Neuron (in vitro differentiated cells): Measurements from ENCODE around the gene TRAF5.
"Not testable (repeated sequence)": the region's sequence is repeated elsewhere in the genome, so short reads cannot be mapped to it uniquely, and the experiment has no call there.

ENCODE experiments used
- H2AFZ ChIP-seq: one replicate; pipeline ENCODE4 v1.6.1; 2013; ENCODE audit warnings: low read depth, mild to moderate bottlenecking, inconsistent platforms, low read length, moderate library complexity
- H3K27me3 ChIP-seq: one replicate; pipeline ENCODE4 v1.6.1; 2013; ENCODE audit warnings: low read length; ENCODE audit not compliant: insufficient read depth
- H3K36me3 ChIP-seq: one replicate; pipeline ENCODE4 v1.6.1; 2013; ENCODE audit warnings: low read length; ENCODE audit not compliant: insufficient read depth
- H3K4me1 ChIP-seq: one replicate; pipeline ENCODE4 v1.6.1; 2013; ENCODE audit warnings: low read length; ENCODE audit not compliant: insufficient read depth
- H3K4me3 ChIP-seq: 2 replicates; pipeline ENCODE4 v1.5.1; 2013; ENCODE audit warnings: mild to moderate bottlenecking, low read length, moderate library complexity
- H3K9me3 ChIP-seq: one replicate; pipeline ENCODE4 v1.6.1; 2013; ENCODE audit warnings: low read length

TRAF5 gene

DNA sequence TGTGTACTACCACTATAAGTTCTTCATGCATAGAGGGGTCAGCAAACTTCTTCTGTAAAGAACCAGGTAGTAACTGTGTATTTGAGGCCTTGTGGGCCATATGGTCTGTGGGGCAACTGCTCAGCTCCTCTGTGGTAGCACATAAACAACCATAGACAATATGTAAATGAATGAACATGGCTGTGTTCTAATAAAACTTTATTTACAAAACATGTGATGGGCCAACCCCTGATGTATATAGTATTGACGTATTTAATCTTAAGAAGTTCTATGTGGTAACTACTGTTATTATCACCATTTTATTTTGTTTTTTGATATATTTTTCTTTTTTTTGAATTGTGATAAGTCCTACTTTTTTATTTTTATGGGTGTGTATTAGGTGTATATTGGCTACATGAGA is 15.4 kb downstream of the TRAF5 start:
- H3K4me3 ChIP-seq: no peak overlapping the region
- H3K9me3 ChIP-seq: no peaks in the 10 kb centered on the region
- H3K36me3 ChIP-seq: no peaks in the 10 kb centered on the region
- no peaks in the 10 kb centered on the region for H3K27me3 ChIP-seq
- H3K4me1 ChIP-seq: no peaks in the 10 kb centered on the region
- no peak overlapping the region for H2AFZ ChIP-seq

DNA sequence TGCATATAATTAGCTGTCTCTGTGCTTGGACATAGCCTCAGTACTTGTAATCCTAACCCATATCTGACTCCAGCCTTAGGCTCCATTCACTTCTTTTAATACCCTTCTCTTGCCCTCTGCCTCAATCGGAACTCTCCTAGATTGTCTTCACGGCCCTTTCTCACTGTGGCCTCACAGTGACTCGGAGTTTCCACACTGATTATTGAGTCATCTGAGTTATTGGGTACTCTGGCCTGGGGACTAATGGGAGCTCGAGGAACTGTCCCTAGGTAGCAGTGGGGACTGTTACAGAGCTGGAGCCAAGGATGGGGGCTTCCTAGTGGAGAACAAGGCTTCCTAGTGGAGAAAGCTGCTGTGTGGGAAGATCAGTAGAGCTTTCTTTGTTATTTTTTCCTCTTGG is 17.0 kb downstream of the TRAF5 start:
- H2AFZ ChIP-seq: no peak overlapping the region
- no peaks in the 10 kb centered on the region for H3K4me1 ChIP-seq
- no peaks in the 10 kb centered on the region for H3K9me3 ChIP-seq
- H3K4me3 ChIP-seq: no peak overlapping the region
- H3K27me3 ChIP-seq: no peaks in the 10 kb centered on the region
- no peaks in the 10 kb centered on the region for H3K36me3 ChIP-seq

DNA sequence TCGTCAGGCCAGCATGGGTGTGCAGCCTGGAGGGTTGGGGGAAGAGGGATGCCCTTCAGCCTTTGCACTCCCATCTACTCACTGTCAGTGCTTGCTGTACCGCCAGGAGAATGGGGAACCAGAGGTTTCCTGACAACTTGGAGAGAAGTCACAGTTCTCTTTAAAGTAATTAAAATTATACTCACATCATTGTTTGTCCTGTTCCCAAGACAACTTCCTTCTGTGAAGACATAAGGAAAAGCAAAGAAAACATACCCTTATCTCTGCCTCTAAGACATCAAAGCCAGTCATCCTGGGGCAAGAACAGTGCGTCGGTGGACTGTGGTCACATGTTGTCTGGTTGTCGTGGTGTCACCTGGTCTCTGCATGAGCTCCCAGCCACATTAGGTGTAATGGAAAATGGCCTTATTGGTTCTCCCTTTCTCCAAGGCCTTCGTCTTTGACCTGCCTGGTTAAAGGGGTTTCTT is 17.6 kb downstream of the TRAF5 start:
- no peaks in the 10 kb centered on the region for H3K4me1 ChIP-seq
- H3K9me3 ChIP-seq: no peaks in the 10 kb centered on the region
- H3K27me3 ChIP-seq: no peaks in the 10 kb centered on the region
- H2AFZ ChIP-seq: no peak overlapping the region
- no peak overlapping the region for H3K4me3 ChIP-seq
- no peaks in the 10 kb centered on the region for H3K36me3 ChIP-seq

DNA sequence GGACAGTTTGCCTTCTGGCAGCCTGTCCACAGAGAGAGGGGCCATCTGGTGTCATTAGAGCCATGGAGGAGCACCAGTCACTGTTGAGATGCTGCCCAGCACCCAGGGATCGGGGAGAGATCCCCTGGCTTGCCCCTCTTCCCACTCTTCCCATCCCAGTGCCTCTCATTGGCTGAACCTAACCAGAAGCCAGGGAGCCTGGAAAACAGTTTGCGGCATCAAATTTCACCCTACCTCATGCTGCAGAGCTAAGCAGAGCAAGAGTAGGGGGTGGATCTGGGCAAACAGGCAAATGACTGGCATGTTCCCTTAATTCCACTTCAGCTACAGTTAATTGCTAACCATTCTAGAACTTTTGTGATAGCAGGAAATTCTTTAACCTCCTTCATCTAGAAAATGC is 19.1 kb downstream of the TRAF5 start:
- Histone ChIP-seq H3K27me3 (no peaks in the 10 kb centered on the region), H3K36me3 (no peaks in the 10 kb centered on the region), H2AFZ (no peak overlapping the region), H3K4me1 (no peaks in the 10 kb centered on the region), H3K4me3 (no peak overlapping the region), H3K9me3 (no peaks in the 10 kb centered on the region)

DNA sequence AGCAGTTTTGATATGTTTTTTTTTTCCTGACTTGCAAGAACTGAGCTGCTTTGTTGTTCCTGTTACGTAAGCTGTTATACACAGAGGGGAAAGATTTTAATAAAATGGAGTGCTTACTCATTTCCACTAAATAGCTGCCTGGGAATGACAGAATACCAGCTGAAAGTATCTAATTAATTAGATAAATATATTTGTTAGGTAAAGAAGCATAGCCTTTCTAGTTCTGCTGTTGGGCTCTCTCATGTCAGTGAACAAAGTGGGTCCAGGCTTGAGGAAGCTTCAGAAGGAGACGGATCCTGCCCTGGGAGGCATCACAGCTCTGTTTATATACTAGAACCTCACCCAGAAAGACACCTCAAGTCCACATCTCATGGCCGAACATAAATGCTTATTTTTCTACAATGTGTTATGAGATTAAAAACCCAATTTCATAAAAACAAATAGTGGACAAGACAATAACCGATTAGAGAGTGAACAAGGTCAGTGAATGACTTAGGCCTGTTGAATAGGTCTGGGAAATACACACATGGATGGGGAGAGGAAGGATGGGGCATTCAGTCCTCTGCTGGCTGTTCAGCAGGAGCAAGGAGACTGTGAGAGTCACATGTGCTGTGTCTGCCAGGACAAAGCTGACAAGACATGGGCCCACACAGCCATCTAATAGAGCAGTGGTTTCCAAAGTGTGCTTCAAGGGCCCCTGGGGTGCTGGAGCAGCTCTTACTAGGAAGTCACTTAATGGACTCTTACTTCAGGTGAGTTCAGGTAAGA is 20.6 kb downstream of the TRAF5 start:
- H3K9me3 ChIP-seq: no peaks in the 10 kb centered on the region
- no peaks in the 10 kb centered on the region for H3K36me3 ChIP-seq

DNA sequence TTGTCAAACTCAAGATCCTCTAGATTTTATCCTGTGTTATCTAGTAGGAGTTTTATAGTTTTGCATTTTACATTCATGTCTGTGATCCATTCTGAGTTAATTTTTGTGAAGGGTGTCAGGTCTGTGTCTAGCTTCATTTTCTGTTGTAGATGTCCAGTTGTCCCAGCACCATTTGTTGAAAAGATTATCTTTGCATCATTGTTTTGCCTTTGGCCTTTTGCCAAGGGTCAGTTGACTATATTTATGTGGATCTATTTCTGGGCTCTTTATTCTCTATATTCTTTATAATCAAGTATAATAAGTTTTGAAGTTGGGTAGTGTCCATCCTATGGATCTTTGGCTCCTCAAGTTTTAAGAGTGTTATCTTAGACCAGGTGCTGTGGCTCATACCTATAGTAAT is 21.9 kb downstream of the TRAF5 start:
- Histone ChIP-seq H3K4me1 (no peaks in the 10 kb centered on the region), H3K27me3 (no peaks in the 10 kb centered on the region), H2AFZ (no peak overlapping the region), H3K4me3 (no peak overlapping the region), H3K9me3 (no peaks in the 10 kb centered on the region), H3K36me3 (no peaks in the 10 kb centered on the region)

More for the DNA sequence above, 20.6 kb downstream of the TRAF5 start:
- Histone ChIP-seq H2AFZ (no peak overlapping the region), H3K4me3 (no peak overlapping the region), H3K4me1 (no peaks in the 10 kb centered on the region), H3K27me3 (no peaks in the 10 kb centered on the region)

DNA sequence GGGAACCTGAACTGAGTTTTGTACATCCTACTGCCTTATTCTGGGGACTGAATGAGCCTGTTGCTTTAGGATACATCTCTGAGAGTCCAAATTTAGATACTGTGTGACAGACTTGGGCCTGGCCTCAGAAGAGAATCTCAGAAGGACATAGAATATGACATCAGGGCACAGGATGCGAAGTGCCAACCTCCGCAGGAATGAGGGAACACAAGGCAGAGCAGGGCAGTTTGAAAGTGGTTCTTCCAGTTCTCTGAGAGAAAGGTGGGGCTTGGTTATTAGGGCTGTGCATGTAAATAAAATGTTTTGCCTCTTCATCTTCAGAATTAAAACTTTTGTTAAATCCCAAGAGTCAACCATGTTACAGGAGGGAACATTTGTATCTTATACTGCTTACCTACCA is 23.1 kb downstream of the TRAF5 start:
- H3K4me3 ChIP-seq: no peak overlapping the region
- no peak overlapping the region for H2AFZ ChIP-seq
- H3K27me3 ChIP-seq: no peaks in the 10 kb centered on the region
- H3K4me1 ChIP-seq: no peaks in the 10 kb centered on the region
- H3K9me3 ChIP-seq: no peaks in the 10 kb centered on the region
- H3K36me3 ChIP-seq: no peaks in the 10 kb centered on the region

DNA sequence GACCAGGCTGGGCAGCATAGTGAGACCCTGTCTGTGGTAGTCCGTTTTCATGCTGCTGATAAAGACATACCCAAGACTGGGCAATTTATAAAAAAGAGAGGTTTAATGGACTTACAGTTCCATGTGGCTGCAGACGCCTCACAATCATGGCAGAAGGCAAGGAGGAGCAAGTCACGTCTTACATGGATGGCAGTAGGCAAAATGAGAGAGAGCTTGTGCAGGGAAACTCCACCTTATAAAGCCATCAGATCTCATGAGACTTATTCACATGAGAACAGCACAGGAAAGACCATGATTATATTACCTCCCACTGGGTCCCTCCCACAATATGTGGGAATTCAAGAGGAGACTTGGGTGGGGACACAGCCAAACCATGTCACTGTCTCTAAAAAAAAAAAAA is 25.4 kb downstream of the TRAF5 start:
- not testable (repeated sequence) for H3K4me1 ChIP-seq, H3K9me3 ChIP-seq, H2AFZ ChIP-seq, H3K27me3 ChIP-seq, H3K36me3 ChIP-seq, H3K4me3 ChIP-seq

DNA sequence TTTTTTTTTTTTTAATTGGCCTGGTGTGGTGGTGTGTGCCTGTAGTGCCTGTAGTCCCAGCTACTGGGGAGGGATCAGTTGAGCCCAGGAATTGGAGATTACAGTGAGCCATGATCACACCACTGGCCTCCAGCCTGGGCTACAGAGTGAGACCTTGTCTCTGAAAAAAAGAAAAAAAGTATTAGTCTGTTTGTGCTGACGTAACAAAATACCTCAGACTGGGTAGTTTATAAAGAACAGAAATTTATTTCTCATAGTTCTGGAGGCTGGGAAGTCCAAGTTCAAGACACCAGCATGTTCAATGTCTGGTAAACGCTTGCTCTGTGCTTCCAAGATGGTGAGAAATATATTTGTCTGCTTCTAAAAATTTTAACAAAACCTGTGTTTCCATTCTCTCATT is 25.8 kb downstream of the TRAF5 start:
- no peaks in the 10 kb centered on the region for H3K27me3 ChIP-seq
- no peaks in the 10 kb centered on the region for H3K9me3 ChIP-seq
- no peak overlapping the region for H3K4me3 ChIP-seq
- H2AFZ ChIP-seq: no peak overlapping the region
- H3K36me3 ChIP-seq: no peaks in the 10 kb centered on the region
- H3K4me1 ChIP-seq: no peaks in the 10 kb centered on the region

DNA sequence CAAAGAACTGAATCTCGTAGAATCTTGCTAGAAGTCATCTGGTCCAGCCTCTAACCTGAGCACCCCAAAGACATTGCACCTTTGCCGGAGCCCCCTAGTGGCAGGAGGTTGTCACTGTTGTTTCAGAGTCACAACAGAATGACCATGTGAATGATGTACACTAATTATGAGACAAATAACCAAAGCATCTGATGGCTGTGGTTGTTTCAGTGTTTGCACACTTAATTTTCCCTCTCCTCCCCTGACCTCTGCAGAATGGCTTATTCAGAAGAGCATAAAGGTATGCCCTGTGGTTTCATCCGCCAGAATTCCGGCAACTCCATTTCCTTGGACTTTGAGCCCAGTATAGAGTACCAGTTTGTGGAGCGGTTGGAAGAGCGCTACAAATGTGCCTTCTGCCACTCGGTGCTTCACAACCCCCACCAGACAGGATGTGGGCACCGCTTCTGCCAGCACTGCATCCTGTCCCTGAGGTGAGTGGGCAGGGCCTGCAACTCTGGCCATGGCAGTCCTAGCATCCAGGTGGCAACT is 26.4 kb downstream of the TRAF5 start:
- Histone ChIP-seq H3K4me1 (no peaks in the 10 kb centered on the region), H3K4me3 (no peak overlapping the region), H3K27me3 (no peaks in the 10 kb centered on the region), H2AFZ (no peak overlapping the region), H3K36me3 (no peaks in the 10 kb centered on the region), H3K9me3 (no peaks in the 10 kb centered on the region)

DNA sequence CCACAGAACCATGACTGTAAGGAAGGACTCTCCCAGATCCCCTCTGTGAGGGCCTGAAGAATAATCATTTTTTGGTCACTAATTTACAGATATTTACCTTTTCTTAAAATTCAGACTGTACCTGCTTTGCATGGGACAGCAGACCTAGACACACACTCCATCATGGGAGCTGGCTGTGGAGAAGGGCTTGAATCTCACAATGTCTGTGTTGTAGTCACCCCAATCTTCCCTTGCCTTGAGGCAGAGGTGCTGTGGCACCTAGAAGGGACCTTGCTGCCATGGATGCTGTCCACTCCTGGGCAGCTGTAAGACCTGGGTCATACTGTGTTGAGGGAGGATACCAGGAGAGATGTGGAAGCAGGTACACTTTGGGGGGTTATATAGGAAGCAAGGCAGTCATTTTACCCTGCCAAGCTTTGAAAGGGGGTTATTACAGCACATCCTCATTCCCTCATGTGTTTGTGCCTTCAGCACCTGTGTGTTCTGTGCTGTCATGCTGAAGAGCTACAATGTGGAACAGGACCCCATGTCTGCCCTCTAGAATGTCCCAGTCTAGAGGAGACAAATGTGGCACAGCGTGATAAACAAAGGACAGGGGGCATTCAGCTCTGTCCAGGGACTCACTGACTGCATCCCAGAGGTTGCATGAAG is 27.1 kb downstream of the TRAF5 start:
- Histone ChIP-seq H3K36me3 (no peaks in the 10 kb centered on the region), H3K27me3 (no peaks in the 10 kb centered on the region), H3K4me3 (no peak overlapping the region), H3K4me1 (no peaks in the 10 kb centered on the region), H3K9me3 (no peaks in the 10 kb centered on the region), H2AFZ (no peak overlapping the region)

DNA sequence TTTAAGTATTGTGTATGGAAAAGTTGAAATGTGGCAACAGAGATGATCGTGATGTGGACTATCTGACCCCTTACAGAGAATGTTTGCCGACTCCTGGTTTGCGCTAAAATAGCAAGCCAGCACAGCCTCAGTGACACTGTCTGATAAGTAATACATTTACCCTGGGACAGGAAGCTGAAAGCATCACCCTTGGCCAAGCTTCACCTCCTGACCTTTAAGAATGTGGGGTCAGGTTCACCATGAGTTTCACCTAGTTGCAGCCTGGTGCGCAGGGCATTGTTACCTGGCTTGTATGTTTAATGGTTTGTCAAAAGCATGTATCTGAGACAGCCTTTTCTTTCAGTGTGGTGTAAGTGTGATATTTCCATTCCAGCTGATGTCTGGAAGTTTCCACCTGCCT is 29.2 kb downstream of the TRAF5 start:
- no peak overlapping the region for H3K4me3 ChIP-seq
- H2AFZ ChIP-seq: no peak overlapping the region
- no peaks in the 10 kb centered on the region for H3K9me3 ChIP-seq
- no peaks in the 10 kb centered on the region for H3K27me3 ChIP-seq
- H3K4me1 ChIP-seq: no peaks in the 10 kb centered on the region
- no peaks in the 10 kb centered on the region for H3K36me3 ChIP-seq

DNA sequence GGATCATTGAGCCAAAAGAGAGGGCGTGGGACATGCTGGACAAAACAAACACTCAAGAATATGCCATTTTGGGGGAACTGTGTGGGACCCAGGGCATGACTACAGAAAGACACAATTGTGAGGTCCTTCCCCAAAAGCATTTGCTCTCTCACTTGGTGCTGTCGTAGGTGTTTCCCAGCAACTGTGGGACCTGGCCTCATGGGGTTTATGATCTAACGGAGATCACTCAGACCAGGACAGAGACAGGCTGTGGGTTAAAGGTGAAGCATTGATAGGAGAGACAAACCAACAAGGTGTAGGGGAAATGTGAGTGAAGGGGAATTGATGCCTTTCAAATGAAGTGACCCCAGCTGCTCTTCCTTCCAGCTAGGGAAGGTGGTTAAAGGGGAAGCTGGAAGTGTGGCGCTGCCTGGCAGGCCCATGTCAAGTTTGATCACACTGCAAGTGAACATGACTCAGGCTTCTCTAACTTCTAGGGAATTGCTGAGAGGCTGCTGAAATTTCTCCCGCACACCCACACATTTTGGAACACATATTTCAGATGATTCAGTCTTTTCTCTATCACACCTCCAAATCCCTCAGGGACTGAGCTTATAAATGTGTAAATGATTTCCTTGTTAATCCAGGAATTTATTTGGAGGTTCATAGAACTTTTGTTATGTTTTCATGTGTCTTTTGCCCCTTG is 30.2 kb downstream of the TRAF5 start:
- H3K36me3 ChIP-seq: no peaks in the 10 kb centered on the region
- no peaks in the 10 kb centered on the region for H3K4me1 ChIP-seq

More for the DNA sequence above, 30.2 kb downstream of the TRAF5 start:
- Histone ChIP-seq H3K4me3 (no peak overlapping the region), H3K9me3 (no peaks in the 10 kb centered on the region), H3K27me3 (no peaks in the 10 kb centered on the region), H2AFZ (no peak overlapping the region)
